SK-N-SH treated with all-trans-retinoic acid at 6 μM for 48 hours (cell line): Measurements from ENCODE around the gene DNAJC1.
"Not testable (repeated sequence)": the region's sequence is repeated elsewhere in the genome, so short reads cannot be mapped to it uniquely, and the experiment has no call there.

ENCODE experiments used
- ATAC-seq: fragments of 200-7000 bp; cut with Tn5 transposase; 3 replicates; pipeline ENCODE4 v1.9.1; 2020; ENCODE audit warnings: mild to moderate bottlenecking, moderate library complexity
- ARNTL ChIP-seq: fragments of 450-650 bp; formaldehyde crosslinking; IDR thresholded peaks from 2 replicates; pipeline ENCODE4 v1.5.0; 2020; ENCODE audit warnings: low read depth, mild to moderate bottlenecking, moderate library complexity, borderline replicate concordance
- BACH2 ChIP-seq: fragments of 250-450 bp; sonication (Bioruptor Pico); IDR thresholded peaks from 2 replicates; pipeline ENCODE4 v1.9.0; 2021; ENCODE audit warnings: mild to moderate bottlenecking, borderline replicate concordance
- CSDC2 ChIP-seq: fragments of 250-450 bp; sonication (Bioruptor Pico); IDR thresholded peaks from 2 replicates; pipeline ENCODE4 v1.5.0; 2020; ENCODE audit warnings: mild to moderate bottlenecking, moderate library complexity
- CSRNP3 ChIP-seq: fragments of 250-450 bp; sonication (Bioruptor Pico); IDR thresholded peaks from 2 replicates; pipeline ENCODE4 v1.5.1; 2021; ENCODE audit warnings: mild to moderate bottlenecking, moderate library complexity
- ESRRG ChIP-seq: fragments of 250-450 bp; sonication (Bioruptor Pico); IDR thresholded peaks from 2 replicates; pipeline ENCODE4 v1.6.1; 2021; ENCODE audit warnings: mild to moderate bottlenecking
- GLIS3 ChIP-seq: fragments of 250-450 bp; sonication (Bioruptor Pico); IDR thresholded peaks from 2 replicates; pipeline ENCODE4 v1.5.0; 2020; ENCODE audit warnings: mild to moderate bottlenecking, moderate library complexity
- ISL1 ChIP-seq: fragments of 250-450 bp; sonication (Bioruptor Pico); IDR thresholded peaks from 2 replicates; pipeline ENCODE4 v2.1.2; 2022; ENCODE audit warnings: mild to moderate bottlenecking, moderate library complexity
- OSR1 ChIP-seq: fragments of 250-450 bp; sonication (Bioruptor Pico); IDR thresholded peaks from 2 replicates; pipeline ENCODE4 v1.8.0; 2022; ENCODE audit warnings: moderate library complexity, mild to moderate bottlenecking, inconsistent platforms
- PATZ1 ChIP-seq: fragments of 250-450 bp; sonication (Bioruptor Pico); IDR thresholded peaks from 2 replicates; pipeline ENCODE4 v1.8.0; 2020; ENCODE audit warnings: mild to moderate bottlenecking, moderate library complexity, borderline replicate concordance
- PPARA ChIP-seq: fragments of 250-450 bp; sonication (Bioruptor Pico); IDR thresholded peaks from 2 replicates; pipeline ENCODE4 v1.5.0; 2020; ENCODE audit warnings: mild to moderate bottlenecking, borderline replicate concordance
- RARB ChIP-seq: fragments of 250-450 bp; sonication (Bioruptor Pico); IDR thresholded peaks from 2 replicates; pipeline ENCODE4 v1.8.0; 2021; ENCODE audit warnings: mild to moderate bottlenecking, moderate library complexity
- SNAI2 ChIP-seq: fragments of 250-450 bp; sonication (Bioruptor Pico); IDR thresholded peaks from 2 replicates; pipeline ENCODE4 v1.5.0; 2020; ENCODE audit warnings: mild to moderate bottlenecking, moderate library complexity
- TCF4 ChIP-seq: fragments of 250-450 bp; sonication (Bioruptor Pico); IDR thresholded peaks from 2 replicates; pipeline ENCODE4 v1.8.0; 2021; ENCODE audit warnings: mild to moderate bottlenecking, moderate library complexity, borderline replicate concordance
- TOX ChIP-seq: fragments of 250-450 bp; sonication (Bioruptor Pico); IDR thresholded peaks from 2 replicates; pipeline ENCODE4 v1.8.0; 2021; ENCODE audit warnings: mild to moderate bottlenecking, moderate library complexity, borderline replicate concordance
- ZC3H10 ChIP-seq: fragments of 250-450 bp; sonication (Bioruptor Pico); IDR thresholded peaks from 2 replicates; pipeline ENCODE4 v1.5.1; 2021; ENCODE audit warnings: mild to moderate bottlenecking, moderate library complexity
- ZFP30 ChIP-seq: fragments of 450-650 bp; formaldehyde crosslinking; IDR thresholded peaks from 2 replicates; pipeline ENCODE4 v1.5.0; 2022; ENCODE audit warnings: mild to moderate bottlenecking, moderate library complexity
- ZNF565 ChIP-seq: fragments of 450-650 bp; formaldehyde crosslinking; conservative IDR thresholded peaks from 2 replicates; pipeline ENCODE4 v1.5.0; 2020; ENCODE audit warnings: low read depth, mild to moderate bottlenecking, moderate library complexity
- ZNF70 ChIP-seq: fragments of 450-650 bp; formaldehyde crosslinking; IDR thresholded peaks from 2 replicates; pipeline ENCODE4 v1.5.0; 2020; ENCODE audit warnings: mild to moderate bottlenecking, moderate library complexity
- ZNF8 ChIP-seq: fragments of 450-650 bp; formaldehyde crosslinking; IDR thresholded peaks from 2 replicates; pipeline ENCODE4 v1.5.0; 2020; ENCODE audit warnings: mild to moderate bottlenecking, moderate library complexity
- TF ChIP-seq, protein P1 (sequence below): fragments of 250-450 bp; sonication (Bioruptor Pico); IDR thresholded peaks from 2 replicates; pipeline ENCODE4 v1.8.0; 2021; ENCODE audit warnings: low read depth, mild to moderate bottlenecking, moderate library complexity, borderline replicate concordance
- TF ChIP-seq, protein P2 (sequence below): fragments of 250-450 bp; sonication (Bioruptor Pico); IDR thresholded peaks from 2 replicates; pipeline ENCODE4 v1.5.0; 2020; ENCODE audit warnings: mild to moderate bottlenecking, moderate library complexity
- TF ChIP-seq, protein P3 (sequence below): fragments of 250-450 bp; sonication (Bioruptor Pico); IDR thresholded peaks from 2 replicates; pipeline ENCODE4 v1.5.1; 2020; ENCODE audit warnings: low read depth, mild to moderate bottlenecking, moderate library complexity

Gene DNAJC1

GRCh38 chr10:22034333-22034732 lies 30.8 kb upstream of the DNAJC1 start:
- ATAC-seq = no peak
- TF ChIP-seq TOX (CRISPR knock-in tag) = no peak
- TF ChIP-seq SNAI2 (CRISPR knock-in tag) = no peak
- TF ChIP-seq CSDC2 (CRISPR knock-in tag) = no peak
- no peak for TF ChIP-seq ZFP30 (CRISPR knock-in tag)
- TF ChIP-seq BACH2 (CRISPR knock-in tag) = no peak
- no peak for TF ChIP-seq ARNTL (CRISPR knock-in tag)
- no peak for TF ChIP-seq RARB
- TF ChIP-seq ZNF8 = no peak
- TF ChIP-seq ISL1 (CRISPR knock-in tag) = no peak
- TF ChIP-seq TCF4 = no peak
- TF ChIP-seq GLIS3 (CRISPR knock-in tag) = no peak
- TF ChIP-seq, protein P1, sequence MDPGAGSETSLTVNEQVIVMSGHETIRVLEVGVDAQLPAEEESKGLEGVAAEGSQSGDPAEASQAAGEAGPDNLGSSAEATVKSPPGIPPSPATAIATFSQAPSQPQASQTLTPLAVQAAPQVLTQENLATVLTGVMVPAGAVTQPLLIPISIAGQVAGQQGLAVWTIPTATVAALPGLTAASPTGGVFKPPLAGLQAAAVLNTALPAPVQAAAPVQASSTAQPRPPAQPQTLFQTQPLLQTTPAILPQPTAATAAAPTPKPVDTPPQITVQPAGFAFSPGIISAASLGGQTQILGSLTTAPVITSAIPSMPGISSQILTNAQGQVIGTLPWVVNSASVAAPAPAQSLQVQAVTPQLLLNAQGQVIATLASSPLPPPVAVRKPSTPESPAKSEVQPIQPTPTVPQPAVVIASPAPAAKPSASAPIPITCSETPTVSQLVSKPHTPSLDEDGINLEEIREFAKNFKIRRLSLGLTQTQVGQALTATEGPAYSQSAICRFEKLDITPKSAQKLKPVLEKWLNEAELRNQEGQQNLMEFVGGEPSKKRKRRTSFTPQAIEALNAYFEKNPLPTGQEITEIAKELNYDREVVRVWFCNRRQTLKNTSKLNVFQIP (CRISPR knock-in tag) = no peak
- no peak for TF ChIP-seq CSRNP3

GRCh38 chr10:22032268-22032667 lies 28.7 kb upstream of the DNAJC1 start:
- not testable (repeated sequence) for ATAC-seq

DNA sequence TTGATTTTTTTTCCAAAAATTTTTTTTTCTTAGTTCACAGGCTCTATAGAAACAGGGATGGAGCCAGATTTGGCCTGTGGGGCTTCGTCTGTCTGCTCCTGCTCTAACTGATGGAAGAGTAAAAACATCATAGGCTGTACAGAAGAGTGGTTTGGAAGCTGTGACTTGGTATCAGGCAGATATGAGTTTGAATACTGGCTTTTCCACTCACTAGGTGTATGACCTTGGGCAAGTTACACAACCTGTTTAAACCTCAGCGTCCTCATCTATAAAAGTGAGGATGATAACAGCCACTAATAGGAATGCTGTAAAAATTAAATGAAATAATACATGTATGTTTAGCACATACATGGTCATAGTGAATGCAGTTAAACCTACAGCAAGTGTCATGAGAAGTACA lies 26.9 kb upstream of the DNAJC1 start:
- TF ChIP-seq CSRNP3 (no peak), SNAI2 (CRISPR knock-in tag) (no peak), ISL1 (CRISPR knock-in tag) (no peak), ESRRG (no peak), PPARA (CRISPR knock-in tag) (no peak), TCF4 (no peak), GLIS3 (CRISPR knock-in tag) (no peak), ARNTL (CRISPR knock-in tag) (no peak), ZNF70 (CRISPR knock-in tag) (no peak)

DNA sequence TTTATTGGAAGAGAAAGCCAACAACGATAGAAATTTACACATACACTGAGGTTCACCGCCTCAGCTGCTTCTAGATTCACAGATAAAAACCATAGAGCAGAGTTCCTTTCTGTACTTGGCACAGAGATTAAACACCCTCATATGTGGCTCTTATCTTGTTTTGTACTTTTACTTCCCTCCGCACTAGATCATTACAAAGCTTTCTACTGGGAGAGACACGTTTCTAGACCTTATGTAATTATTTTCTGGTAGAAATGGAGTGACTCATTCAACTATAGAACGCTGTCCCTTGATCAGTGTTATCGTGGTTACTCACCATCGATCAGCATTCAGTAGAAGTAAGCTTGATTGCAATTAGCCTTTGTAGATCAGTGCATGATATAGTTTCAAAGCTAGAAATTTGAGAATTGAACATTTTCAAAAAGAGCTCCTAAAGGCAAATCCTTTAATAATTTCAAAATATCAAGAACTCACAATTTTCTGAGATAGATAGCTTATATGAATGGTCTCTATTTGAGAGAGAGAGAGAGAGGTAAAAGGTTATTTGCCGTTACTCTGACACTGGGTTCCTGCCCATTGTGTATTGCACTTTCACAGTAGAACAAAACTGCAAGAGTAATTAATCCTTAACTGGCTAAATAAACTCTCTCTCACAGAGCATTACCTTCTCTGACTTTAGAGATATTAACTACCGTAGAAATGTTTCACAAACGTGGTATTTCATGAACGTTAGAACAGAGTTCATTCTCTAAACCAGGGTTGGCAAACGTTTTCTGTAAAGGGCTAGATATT lies 26.1 kb upstream of the DNAJC1 start:
- TF ChIP-seq, protein P1 (CRISPR knock-in tag) = no peak
- TF ChIP-seq ZNF8 (no peak), TCF4 (no peak), ZC3H10 (CRISPR knock-in tag) (no peak), ISL1 (CRISPR knock-in tag) (no peak), ZFP30 (CRISPR knock-in tag) (no peak), ZNF565 (CRISPR knock-in tag) (no peak), BACH2 (CRISPR knock-in tag) (no peak), OSR1 (CRISPR knock-in tag) (no peak), PATZ1 (CRISPR knock-in tag) (no peak), ARNTL (CRISPR knock-in tag) (no peak), GLIS3 (CRISPR knock-in tag) (no peak), SNAI2 (CRISPR knock-in tag) (no peak), ZNF70 (CRISPR knock-in tag) (no peak), TOX (CRISPR knock-in tag) (no peak)
- TF ChIP-seq, protein P2, sequence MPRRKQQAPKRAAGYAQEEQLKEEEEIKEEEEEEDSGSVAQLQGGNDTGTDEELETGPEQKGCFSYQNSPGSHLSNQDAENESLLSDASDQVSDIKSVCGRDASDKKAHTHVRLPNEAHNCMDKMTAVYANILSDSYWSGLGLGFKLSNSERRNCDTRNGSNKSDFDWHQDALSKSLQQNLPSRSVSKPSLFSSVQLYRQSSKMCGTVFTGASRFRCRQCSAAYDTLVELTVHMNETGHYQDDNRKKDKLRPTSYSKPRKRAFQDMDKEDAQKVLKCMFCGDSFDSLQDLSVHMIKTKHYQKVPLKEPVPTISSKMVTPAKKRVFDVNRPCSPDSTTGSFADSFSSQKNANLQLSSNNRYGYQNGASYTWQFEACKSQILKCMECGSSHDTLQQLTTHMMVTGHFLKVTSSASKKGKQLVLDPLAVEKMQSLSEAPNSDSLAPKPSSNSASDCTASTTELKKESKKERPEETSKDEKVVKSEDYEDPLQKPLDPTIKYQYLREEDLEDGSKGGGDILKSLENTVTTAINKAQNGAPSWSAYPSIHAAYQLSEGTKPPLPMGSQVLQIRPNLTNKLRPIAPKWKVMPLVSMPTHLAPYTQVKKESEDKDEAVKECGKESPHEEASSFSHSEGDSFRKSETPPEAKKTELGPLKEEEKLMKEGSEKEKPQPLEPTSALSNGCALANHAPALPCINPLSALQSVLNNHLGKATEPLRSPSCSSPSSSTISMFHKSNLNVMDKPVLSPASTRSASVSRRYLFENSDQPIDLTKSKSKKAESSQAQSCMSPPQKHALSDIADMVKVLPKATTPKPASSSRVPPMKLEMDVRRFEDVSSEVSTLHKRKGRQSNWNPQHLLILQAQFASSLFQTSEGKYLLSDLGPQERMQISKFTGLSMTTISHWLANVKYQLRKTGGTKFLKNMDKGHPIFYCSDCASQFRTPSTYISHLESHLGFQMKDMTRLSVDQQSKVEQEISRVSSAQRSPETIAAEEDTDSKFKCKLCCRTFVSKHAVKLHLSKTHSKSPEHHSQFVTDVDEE = no peak
- TF ChIP-seq, protein P3, sequence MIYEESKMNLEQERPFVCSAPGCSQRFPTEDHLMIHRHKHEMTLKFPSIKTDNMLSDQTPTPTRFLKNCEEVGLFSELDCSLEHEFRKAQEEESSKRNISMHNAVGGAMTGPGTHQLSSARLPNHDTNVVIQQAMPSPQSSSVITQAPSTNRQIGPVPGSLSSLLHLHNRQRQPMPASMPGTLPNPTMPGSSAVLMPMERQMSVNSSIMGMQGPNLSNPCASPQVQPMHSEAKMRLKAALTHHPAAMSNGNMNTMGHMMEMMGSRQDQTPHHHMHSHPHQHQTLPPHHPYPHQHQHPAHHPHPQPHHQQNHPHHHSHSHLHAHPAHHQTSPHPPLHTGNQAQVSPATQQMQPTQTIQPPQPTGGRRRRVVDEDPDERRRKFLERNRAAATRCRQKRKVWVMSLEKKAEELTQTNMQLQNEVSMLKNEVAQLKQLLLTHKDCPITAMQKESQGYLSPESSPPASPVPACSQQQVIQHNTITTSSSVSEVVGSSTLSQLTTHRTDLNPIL (CRISPR knock-in tag) = no peak
- no peak for ATAC-seq

More for the DNA sequence above, 26.9 kb upstream of the DNAJC1 start:
- no peak for ATAC-seq
